Stimulated activated naive CD8-positive, alpha-beta T cell treated with anti-CD3 and anti-CD28 coated beads, Interleukin-15, Interleukin-2, amounts not matched to agents 100 ng/mL and 50 ng/mL, for 24 hours (primary cell): ENCODE data around the gene EIF5A2.
A peak's percentile ranks its signal among the peaks of the same experiment; 100 is the strongest.
"Not testable (repeated sequence)": the region's sequence is repeated elsewhere in the genome, so short reads cannot be mapped to it uniquely, and the experiment has no call there.

ENCODE experiments used
- H3K27ac Mint-ChIP-seq: one replicate; pipeline ENCODE4 v1.8.0; 2021; ENCODE audit warnings: mild to moderate bottlenecking, mixed read lengths
- H3K27me3 Mint-ChIP-seq: one replicate; pipeline ENCODE4 v1.8.0; 2021; ENCODE audit warnings: mixed read lengths
- H3K36me3 Mint-ChIP-seq: one replicate; pipeline ENCODE4 v1.8.0; 2021; ENCODE audit warnings: low read depth, mixed read lengths
- H3K4me1 Mint-ChIP-seq: one replicate; pipeline ENCODE4 v1.8.0; 2021; ENCODE audit warnings: low read depth, mixed read lengths
- H3K4me3 Mint-ChIP-seq: one replicate; pipeline ENCODE4 v1.8.0; 2021; ENCODE audit warnings: mild to moderate bottlenecking, mixed read lengths
- H3K9me3 Mint-ChIP-seq: one replicate; pipeline ENCODE4 v1.8.0; 2021; ENCODE audit warnings: mixed read lengths

The EIF5A2 gene

DNA sequence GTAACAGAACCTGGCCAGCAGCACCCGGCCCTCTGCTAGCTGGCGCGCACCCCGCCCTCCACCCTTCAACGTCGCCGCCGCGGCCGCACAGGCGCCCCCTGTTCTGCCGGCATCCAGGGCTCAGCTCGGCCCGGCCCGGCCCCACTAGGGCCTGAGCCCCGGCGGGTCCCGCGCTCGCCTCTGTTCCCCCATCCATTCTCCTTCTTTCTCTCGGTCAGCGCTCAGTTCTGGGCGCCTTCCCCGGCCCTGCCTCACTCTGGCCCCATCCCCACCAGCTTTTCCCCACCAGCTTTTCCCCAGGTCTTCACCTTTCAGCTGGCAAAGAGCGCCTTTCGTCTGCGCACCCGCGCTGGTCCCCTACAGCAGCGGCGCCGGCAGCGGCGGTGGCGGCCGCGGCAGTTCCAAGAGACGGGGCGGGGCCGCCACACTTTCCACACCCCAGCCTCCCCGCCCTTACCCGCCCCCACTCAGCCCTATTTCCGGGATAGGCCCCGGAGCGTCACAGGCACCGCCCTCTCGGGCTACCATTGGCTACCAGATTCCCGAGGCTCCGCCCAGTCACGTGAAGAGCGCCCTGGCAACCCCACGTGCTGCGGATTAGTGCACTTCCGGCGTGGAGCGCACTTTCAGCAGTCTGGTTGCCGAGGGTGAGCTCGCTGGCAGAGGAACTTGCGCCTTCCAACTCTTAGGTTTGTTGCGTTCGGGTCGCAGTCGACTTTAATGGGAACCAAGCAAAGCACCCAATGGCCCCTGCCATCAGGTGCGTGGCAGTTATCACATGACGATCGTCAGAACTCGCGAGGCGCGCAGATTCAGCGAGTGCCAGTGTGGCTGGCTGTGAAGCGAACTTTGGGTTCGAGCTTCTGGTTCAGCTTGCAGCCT, at the start of gene EIF5A2:
Gene EIF5A2 (minus strand): TSS at position 403 of the 882 bp plus-strand sequence. CDS start 831 bp downstream, outside the sequence.
- peaks cover 8% of the 10 kb centered on the region for H3K36me3 Mint-ChIP-seq
- peaks cover 18% of the 10 kb centered on the region for H3K4me1 Mint-ChIP-seq
- H3K27ac Mint-ChIP-seq, result peak within 1 kb of the TSS; percentile 92
- peaks cover 13% of the 10 kb centered on the region for H3K9me3 Mint-ChIP-seq
- no peaks in the 10 kb centered on the region for H3K27me3 Mint-ChIP-seq
- peak within 1 kb of the TSS; percentile 91 for H3K4me3 Mint-ChIP-seq

DNA sequence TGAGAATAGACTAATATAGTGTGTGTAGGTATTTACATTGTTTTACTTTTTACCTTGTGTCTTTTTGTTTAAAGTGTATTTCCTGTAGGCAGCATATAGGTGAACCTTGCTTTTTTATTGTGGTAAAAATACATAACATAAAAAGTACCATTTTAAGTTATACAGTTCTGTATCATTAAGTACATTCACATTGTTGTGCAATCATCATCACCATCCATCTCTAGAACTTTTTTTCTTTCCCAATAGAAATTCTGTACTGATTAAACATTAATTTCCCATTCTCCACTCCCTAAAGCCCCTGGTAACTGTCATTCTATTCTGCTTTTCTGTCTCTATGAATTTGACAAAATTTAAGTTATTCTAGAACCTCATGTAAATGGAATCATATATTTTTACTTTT, 48.2 kb upstream of the EIF5A2 start:
- Mint-ChIP-seq H3K27me3 (peaks cover 21% of the 10 kb centered on the region), H3K9me3 (no peaks in the 10 kb centered on the region), H3K4me3 (no peak overlapping the region), H3K27ac (no peak overlapping the region), H3K4me1 (no peaks in the 10 kb centered on the region), H3K36me3 (no peaks in the 10 kb centered on the region)

DNA sequence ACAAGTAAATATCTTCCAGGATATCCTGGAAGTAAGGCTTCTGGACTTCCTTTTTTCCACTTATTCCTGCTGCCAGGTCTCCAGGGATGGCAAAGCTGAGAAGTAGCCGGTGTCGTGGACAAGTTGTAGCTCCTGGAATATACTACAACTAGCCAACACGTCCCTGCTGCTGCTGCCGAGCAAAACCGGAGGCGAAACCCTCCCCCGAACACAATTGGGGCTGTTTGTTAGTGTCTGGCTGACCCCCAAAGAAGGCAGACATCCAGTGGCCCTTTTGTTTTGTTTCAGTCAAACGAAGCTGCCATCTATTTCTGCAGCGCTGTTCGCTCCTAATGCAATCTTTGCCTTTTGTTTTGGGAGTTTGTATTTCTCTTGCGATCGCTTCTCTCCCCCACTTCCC, 45.3 kb upstream of the EIF5A2 start:
- no peak overlapping the region for H3K4me3 Mint-ChIP-seq
- no peaks in the 10 kb centered on the region for H3K9me3 Mint-ChIP-seq
- no peaks in the 10 kb centered on the region for H3K36me3 Mint-ChIP-seq
- H3K27ac Mint-ChIP-seq, result no peak overlapping the region
- peaks cover 17% of the 10 kb centered on the region for H3K27me3 Mint-ChIP-seq
- H3K4me1 Mint-ChIP-seq, result no peaks in the 10 kb centered on the region

DNA sequence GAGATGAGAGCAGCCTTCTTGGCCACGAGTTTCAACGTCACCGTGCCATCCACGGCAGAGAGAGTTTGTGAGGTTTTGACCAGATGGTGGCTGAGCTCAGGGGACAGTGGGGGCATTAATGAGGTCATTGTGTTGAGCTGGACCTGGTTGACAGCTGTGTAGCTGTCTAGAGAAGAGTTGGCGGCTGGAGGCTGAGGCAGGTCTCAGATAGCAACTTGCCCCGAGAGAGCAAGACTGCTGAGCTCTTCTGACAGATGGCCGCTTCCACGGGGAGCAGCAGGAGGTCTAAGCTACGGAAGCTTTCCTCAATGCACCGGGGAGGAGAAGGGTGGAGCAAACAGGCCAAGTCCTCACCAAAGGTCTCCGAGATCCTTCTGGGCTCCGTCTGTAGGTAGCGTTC, 44.8 kb upstream of the EIF5A2 start:
- Mint-ChIP-seq H3K36me3 (no peaks in the 10 kb centered on the region), H3K4me3 (no peak overlapping the region), H3K9me3 (no peaks in the 10 kb centered on the region), H3K27ac (no peak overlapping the region), H3K4me1 (no peaks in the 10 kb centered on the region), H3K27me3 (peaks cover 17% of the 10 kb centered on the region)

DNA sequence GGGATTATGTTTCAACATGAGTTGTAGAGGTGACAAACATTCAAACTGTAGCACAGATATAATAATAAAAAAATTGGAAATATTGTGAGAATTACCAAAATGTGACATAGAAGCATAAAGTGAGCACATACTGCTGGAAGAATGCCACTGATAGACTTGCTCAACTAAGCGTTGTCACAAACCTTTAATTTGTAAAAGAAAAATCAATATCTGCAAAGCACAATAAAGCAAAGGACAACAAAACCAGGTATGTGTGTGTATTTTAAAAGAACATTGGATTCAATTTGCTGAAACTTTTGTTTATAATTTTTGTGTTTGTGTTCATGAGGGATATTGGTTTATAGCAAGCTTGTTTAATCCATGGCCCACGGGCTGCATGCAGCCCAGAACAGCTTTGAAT, 40.8 kb upstream of the EIF5A2 start:
- Mint-ChIP-seq H3K27ac (no peak overlapping the region), H3K36me3 (no peaks in the 10 kb centered on the region)

DNA sequence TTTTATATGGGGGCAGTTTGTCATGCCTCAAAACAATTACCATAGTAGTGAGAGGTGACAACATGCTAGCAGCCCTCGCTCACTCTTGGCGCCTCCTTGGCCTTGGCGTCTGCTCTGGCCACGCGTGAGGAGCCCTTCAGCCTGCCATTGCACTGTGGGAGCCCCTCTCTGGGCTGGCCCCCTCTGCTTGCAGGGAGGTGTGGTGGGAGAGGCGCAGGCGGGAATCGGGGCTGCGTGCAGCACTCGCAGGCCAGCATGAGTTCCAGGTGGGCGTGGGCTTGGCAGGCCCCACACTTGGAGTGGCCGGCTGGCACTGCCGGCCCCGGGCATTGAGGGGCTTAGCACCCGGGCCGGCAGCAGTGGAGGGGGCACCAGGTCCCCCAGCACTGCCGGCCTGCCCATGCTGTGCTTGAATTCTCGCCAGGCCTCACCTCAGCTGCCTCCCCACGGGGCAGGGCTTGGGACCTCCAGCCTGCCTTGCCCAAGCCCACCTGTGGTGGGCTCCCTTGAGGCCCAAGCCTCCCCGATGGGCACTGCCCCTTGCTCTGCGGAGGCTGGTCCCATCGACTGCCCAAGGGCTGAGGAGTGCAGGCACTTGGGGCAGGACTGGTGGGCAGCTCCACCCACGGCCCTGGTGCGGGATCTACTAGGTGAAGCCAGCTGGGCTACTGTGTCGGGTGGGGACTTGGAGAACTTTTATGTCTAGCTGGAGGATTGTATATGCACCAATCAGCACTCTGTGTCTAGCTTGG, 38.8 kb upstream of the EIF5A2 start:
- Mint-ChIP-seq H3K27ac (no peak overlapping the region), H3K4me3 (no peak overlapping the region), H3K9me3 (no peaks in the 10 kb centered on the region), H3K27me3 (peaks cover 26% of the 10 kb centered on the region), H3K36me3 (no peaks in the 10 kb centered on the region), H3K4me1 (no peaks in the 10 kb centered on the region)

More for the DNA sequence above, 40.8 kb upstream of the EIF5A2 start:
- Mint-ChIP-seq H3K27me3 (peaks cover 22% of the 10 kb centered on the region), H3K4me1 (no peaks in the 10 kb centered on the region), H3K4me3 (no peak overlapping the region), H3K9me3 (no peaks in the 10 kb centered on the region)

DNA sequence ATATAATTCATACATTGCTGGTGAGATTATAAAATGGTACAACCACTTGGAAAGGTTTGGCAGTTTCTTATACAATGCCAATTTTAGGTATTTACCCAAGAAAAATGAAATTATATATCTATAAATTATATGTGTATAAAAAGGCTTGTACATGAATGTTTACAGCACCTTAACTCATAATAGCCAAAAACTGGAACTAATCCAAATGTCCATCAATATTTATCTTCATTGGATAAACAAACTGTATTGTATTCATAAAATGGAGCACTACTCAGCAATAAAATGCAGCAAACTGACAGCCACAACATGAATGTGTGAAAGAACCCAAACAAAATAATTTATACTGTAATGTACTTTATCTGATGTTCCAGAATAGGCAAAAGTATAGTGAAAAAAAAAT, 33.6 kb upstream of the EIF5A2 start:
- Mint-ChIP-seq H3K36me3 (no peaks in the 10 kb centered on the region), H3K4me3 (no peak overlapping the region), H3K27ac (no peak overlapping the region), H3K9me3 (peaks cover 16% of the 10 kb centered on the region), H3K4me1 (no peaks in the 10 kb centered on the region), H3K27me3 (peaks cover 36% of the 10 kb centered on the region)

DNA sequence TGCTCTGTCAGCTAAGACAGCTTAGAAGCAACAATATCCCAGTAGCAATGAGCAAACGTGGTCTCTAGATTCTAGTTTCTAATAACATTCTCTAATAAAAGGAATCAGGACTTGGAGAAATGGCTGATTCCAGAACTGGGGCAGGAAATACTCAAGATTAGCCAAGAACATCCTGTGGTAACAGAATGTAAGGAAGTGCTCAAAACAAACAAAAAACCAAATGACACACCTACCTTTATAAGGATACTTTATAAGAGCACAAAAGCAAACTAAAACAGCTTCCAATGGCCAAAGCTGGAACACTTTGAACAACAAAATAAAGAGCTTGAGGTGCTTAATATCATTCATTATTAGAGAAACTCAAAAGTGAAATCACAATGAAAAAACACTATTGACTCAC, 33.1 kb upstream of the EIF5A2 start:
- Mint-ChIP-seq H3K27me3 (peaks cover 36% of the 10 kb centered on the region), H3K4me1 (no peaks in the 10 kb centered on the region), H3K27ac (no peak overlapping the region), H3K9me3 (peaks cover 16% of the 10 kb centered on the region), H3K4me3 (no peak overlapping the region), H3K36me3 (no peaks in the 10 kb centered on the region)

DNA sequence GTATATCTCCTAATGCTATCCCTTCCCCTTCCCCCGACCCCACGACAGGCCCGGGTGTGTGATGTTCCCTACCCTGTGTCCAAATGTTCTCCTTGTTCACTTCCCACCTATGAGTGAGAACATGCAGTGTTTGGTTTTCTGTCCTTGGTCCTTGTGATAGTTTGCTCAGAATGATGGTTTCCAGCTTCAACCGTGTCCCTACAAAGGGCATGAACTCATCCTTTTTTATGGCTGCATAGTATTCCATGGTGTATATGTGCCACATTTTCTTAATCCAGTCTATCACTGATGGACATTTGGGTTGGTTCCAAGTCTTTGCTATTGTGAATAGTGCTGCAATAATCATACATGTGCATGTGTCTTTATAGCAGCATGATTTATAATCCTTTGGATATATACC, 24.6 kb upstream of the EIF5A2 start:
- not testable (repeated sequence) for H3K27ac Mint-ChIP-seq, H3K9me3 Mint-ChIP-seq, H3K4me3 Mint-ChIP-seq, H3K4me1 Mint-ChIP-seq, H3K36me3 Mint-ChIP-seq
- peaks cover 32% of the 10 kb centered on the region for H3K27me3 Mint-ChIP-seq

DNA sequence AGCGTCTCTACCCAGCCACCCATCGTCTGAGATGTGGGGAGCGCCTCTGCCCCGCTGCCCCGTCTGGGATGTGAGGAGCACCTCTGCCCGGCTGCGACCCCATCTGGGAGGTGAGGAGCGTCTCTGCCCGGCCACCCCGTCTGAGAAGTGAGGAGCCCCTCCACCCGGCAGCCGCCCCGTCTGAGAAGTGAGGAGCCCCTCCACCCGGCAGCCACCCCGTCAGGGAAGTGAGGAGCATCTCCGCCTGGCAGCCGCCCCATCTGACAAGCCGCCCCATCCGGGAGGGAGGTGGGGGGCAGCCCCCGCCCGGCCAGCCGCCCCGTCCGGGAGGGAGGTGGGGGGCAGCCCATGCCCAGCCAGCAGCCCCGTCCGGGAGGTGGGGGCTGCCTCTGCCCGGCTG, 15.1 kb upstream of the EIF5A2 start:
- not testable (repeated sequence) for H3K4me3 Mint-ChIP-seq, H3K9me3 Mint-ChIP-seq, H3K36me3 Mint-ChIP-seq, H3K27me3 Mint-ChIP-seq, H3K4me1 Mint-ChIP-seq, H3K27ac Mint-ChIP-seq

DNA sequence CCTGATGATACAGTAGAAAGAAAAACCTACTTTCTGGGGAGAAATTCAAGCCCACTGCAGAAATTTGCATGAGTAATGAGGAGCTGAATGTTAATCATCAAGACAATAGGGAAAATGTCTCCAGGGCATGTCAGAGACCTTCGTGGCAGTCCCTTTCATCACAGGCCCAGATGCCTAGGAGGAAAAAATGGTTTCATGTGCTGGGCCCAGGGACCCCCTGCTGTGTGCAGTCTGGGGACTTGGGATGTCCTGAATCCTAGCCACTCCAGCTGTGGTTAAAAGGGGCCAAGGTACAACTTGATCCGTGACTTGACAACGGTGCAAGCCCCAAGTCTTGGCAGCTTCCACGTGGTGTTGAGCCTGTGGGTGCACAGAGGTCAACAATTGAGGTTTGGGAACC, 10.3 kb upstream of the EIF5A2 start:
- Mint-ChIP-seq H3K27ac (no peak overlapping the region), H3K4me3 (no peak overlapping the region), H3K27me3 (peaks cover 9% of the 10 kb centered on the region), H3K9me3 (peaks cover 14% of the 10 kb centered on the region), H3K4me1 (no peaks in the 10 kb centered on the region), H3K36me3 (no peaks in the 10 kb centered on the region)

DNA sequence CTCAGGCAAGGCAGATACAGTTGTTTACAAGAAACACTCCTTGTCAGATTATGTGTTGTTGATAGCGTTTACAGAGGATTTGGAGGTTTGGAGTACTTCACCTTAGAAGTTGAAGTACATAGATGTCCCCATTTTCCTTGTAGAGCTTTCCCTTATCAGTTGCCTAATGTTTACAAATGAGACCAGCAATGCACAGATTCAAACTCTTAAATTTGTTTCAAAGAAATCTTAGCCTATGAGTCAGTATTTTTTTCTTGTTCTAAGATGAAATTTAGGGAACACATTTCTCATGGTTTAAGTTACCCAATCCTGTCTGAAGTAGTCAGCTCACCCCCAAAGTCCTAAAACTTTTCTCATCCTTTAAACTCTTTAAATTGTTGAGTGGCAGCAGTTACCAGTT, 6.3 kb upstream of the EIF5A2 start:
- H3K27me3 Mint-ChIP-seq, result peaks cover 3% of the 10 kb centered on the region

DNA sequence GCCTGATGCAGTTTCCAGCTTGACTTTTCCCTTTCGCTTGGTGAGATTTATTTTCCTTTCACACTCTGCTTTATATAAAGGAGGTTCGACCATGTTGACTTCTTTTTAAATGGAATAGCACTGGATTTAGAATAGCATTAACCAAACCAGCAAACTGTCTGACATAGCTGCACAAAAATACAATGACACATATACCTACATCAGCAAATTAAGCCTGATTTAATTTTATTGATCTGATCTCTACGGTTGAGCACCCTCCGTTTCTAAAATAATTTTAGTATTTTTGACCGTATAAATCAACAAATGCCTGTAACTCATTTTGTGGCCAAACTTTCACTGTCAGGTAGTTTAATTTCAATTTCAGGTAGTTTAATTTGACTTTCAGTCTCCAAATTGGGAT, 5.8 kb upstream of the EIF5A2 start:
- H3K36me3 Mint-ChIP-seq, result no peaks in the 10 kb centered on the region
- H3K4me3 Mint-ChIP-seq, result no peak overlapping the region
- no peak overlapping the region for H3K27ac Mint-ChIP-seq
- peaks cover 23% of the 10 kb centered on the region for H3K9me3 Mint-ChIP-seq
- H3K27me3 Mint-ChIP-seq, result peaks cover 3% of the 10 kb centered on the region
- peaks cover 4% of the 10 kb centered on the region for H3K4me1 Mint-ChIP-seq

More for the DNA sequence above, 6.3 kb upstream of the EIF5A2 start:
- H3K36me3 Mint-ChIP-seq, result no peaks in the 10 kb centered on the region
- H3K4me1 Mint-ChIP-seq, result peaks cover under 1% of the 10 kb centered on the region
- H3K4me3 Mint-ChIP-seq, result no peak overlapping the region
- H3K27ac Mint-ChIP-seq, result no peak overlapping the region
- H3K9me3 Mint-ChIP-seq, result peaks cover 23% of the 10 kb centered on the region

DNA sequence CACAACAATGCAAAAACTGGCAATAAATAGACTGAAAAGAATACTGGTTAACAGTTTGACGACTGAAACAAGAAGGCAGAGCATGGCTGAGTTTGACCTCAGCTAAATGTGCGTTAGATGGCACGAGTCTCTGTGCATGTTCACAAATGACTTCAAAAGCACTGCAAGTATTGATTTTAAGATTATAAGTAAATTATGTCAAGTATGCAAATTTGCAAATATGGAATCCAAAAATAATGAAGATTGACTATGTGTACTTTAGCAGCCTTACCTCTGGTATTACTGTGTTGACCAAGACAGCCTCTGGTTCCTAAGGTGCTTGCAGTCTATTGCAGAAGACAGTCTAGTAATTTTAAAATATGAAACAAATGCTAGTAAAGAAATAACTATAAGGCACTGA, 2.6 kb upstream of the EIF5A2 start:
- no peak overlapping the region for H3K4me3 Mint-ChIP-seq
- H3K27me3 Mint-ChIP-seq, result peaks cover 3% of the 10 kb centered on the region
- H3K9me3 Mint-ChIP-seq, result peaks cover 13% of the 10 kb centered on the region
- H3K4me1 Mint-ChIP-seq, result peaks cover 18% of the 10 kb centered on the region
- H3K36me3 Mint-ChIP-seq, result peaks cover 1% of the 10 kb centered on the region
- no peak overlapping the region for H3K27ac Mint-ChIP-seq

DNA sequence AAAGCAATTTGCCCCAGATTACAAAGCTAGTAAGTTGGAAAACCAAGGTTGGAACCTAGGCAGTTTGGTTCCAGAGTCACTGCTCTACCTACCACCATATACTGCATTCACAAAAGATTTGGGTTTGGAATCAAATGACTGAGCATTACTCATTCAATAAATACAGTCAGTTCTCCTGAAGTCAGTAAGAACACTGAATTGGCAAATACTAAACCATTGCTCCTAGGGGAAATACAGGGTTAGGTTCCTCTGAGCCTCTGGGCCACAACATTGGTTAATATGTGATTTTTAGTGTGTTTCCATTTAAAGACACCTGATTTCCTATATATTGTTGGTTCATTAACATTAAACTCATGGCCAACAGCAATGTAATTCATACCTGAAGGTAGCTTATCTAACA, 2.1 kb upstream of the EIF5A2 start:
- Mint-ChIP-seq H3K27me3 (peaks cover 3% of the 10 kb centered on the region), H3K4me1 (peaks cover 18% of the 10 kb centered on the region), H3K9me3 (peaks cover 13% of the 10 kb centered on the region), H3K4me3 (no peak overlapping the region), H3K27ac (no peak overlapping the region), H3K36me3 (peaks cover 6% of the 10 kb centered on the region)
